SK-N-SH treated with all-trans-retinoic acid at 6 μM for 48 hours (cell line): ENCODE measurements around the gene TNS3.

Source experiments
- ISL1 ChIP-seq: fragments of 250-450 bp; sonication (Bioruptor Pico); IDR thresholded peaks from 2 replicates; pipeline ENCODE4 v2.1.2; 2022; ENCODE audit warnings: mild to moderate bottlenecking, moderate library complexity
- OSR1 ChIP-seq: fragments of 250-450 bp; sonication (Bioruptor Pico); IDR thresholded peaks from 2 replicates; pipeline ENCODE4 v1.8.0; 2022; ENCODE audit warnings: moderate library complexity, mild to moderate bottlenecking, inconsistent platforms
- PPARA ChIP-seq: fragments of 250-450 bp; sonication (Bioruptor Pico); IDR thresholded peaks from 2 replicates; pipeline ENCODE4 v1.5.0; 2020; ENCODE audit warnings: mild to moderate bottlenecking, borderline replicate concordance
- ZFP3 ChIP-seq: fragments of 250-450 bp; sonication (Bioruptor Pico); IDR thresholded peaks from 2 replicates; pipeline ENCODE4 v1.5.0; 2020; ENCODE audit warnings: mild to moderate bottlenecking, moderate library complexity

DNA sequence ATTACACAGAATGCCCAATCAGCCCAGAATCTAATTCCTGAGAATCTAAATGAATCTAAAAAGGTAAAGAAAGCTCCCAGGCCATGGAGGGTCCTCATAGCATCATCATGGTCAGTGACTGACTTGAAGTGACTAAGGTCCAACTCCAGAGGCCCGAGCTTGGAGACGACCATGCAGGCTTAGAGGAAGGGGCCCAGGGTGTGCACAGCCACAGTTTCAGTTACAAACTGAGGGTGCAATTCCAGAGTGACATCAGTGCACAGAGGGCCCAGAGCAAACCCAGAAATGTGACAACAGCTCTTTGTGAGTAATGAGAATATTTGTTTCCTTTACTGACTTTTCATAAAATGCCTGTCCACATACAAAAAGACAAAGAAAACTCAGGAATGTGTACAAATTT is 170.0 kb downstream of the TNS3 start:
- no peak for TF ChIP-seq ISL1 (CRISPR knock-in tag)
- TF ChIP-seq ZFP3 (CRISPR knock-in tag) = no peak
- TF ChIP-seq PPARA (CRISPR knock-in tag) = no peak
- no peak for TF ChIP-seq OSR1 (CRISPR knock-in tag)
